ENCODE results near the gene CERKL.

Gene CERKL

GRCh38 chr2:181566334-181567032 is 90.4 kb downstream of the CERKL start:
- TF ChIP-seq ZNF8 (CRISPR knock-in tag; IDR thresholded peaks at IDR 0.05), result no peak
- TF ChIP-seq ZC3H10 (CRISPR knock-in tag; IDR thresholded peaks at IDR 0.05), result no peak
- no peak for TF ChIP-seq ZNF70 (CRISPR knock-in tag; IDR thresholded peaks at IDR 0.05)
- TF ChIP-seq ZFP3 (CRISPR knock-in tag; IDR thresholded peaks at IDR 0.05), result no peak
- TF ChIP-seq OSR1 (CRISPR knock-in tag; IDR thresholded peaks at IDR 0.05), result no peak
- TF ChIP-seq GLIS3 (CRISPR knock-in tag; IDR thresholded peaks at IDR 0.05), result no peak
- no peak for TF ChIP-seq TOX (CRISPR knock-in tag; IDR thresholded peaks at IDR 0.05; ENCODE audit: borderline replicate concordance)
- TF ChIP-seq SNAI2 (CRISPR knock-in tag; IDR thresholded peaks at IDR 0.05), result no peak
- no peak for TF ChIP-seq CREB5 (CRISPR knock-in tag; IDR thresholded peaks at IDR 0.05; ENCODE audit: low read depth)
- TF ChIP-seq TCF4 (CRISPR knock-in tag; IDR thresholded peaks at IDR 0.05; ENCODE audit: borderline replicate concordance), result no peak
- no peak for TF ChIP-seq PATZ1 (CRISPR knock-in tag; IDR thresholded peaks at IDR 0.05; ENCODE audit: borderline replicate concordance)
- no peak for TF ChIP-seq ZFP30 (CRISPR knock-in tag; IDR thresholded peaks at IDR 0.05)
- TF ChIP-seq ESRRG (CRISPR knock-in tag; IDR thresholded peaks at IDR 0.05), result no peak
- no peak for TF ChIP-seq RARB (CRISPR knock-in tag; IDR thresholded peaks at IDR 0.05)
- TF ChIP-seq POU6F1 (CRISPR knock-in tag; IDR thresholded peaks at IDR 0.05; ENCODE audit: borderline replicate concordance, low read depth), result no peak
- no peak for ATAC-seq

GRCh38 chr2:181563101-181563692 is 93.7 kb downstream of the CERKL start:
- TF ChIP-seq ZFP3 (CRISPR knock-in tag; IDR thresholded peaks at IDR 0.05) (no peak), ZNF565 (CRISPR knock-in tag; conservative IDR thresholded peaks at IDR 0.05; ENCODE audit: low read depth) (no peak), BACH2 (CRISPR knock-in tag; IDR thresholded peaks at IDR 0.05; ENCODE audit: borderline replicate concordance) (no peak), ARNTL (CRISPR knock-in tag; IDR thresholded peaks at IDR 0.05; ENCODE audit: borderline replicate concordance, low read depth) (no peak), ZNF8 (CRISPR knock-in tag; IDR thresholded peaks at IDR 0.05) (no peak), SNAI2 (CRISPR knock-in tag; IDR thresholded peaks at IDR 0.05) (no peak), POU6F1 (CRISPR knock-in tag; IDR thresholded peaks at IDR 0.05; ENCODE audit: borderline replicate concordance, low read depth) (no peak), ZNF70 (CRISPR knock-in tag; IDR thresholded peaks at IDR 0.05) (no peak), CSDC2 (CRISPR knock-in tag; IDR thresholded peaks at IDR 0.05) (no peak), TCF4 (CRISPR knock-in tag; IDR thresholded peaks at IDR 0.05; ENCODE audit: borderline replicate concordance) (no peak), TOX (CRISPR knock-in tag; IDR thresholded peaks at IDR 0.05; ENCODE audit: borderline replicate concordance) (no peak), ZC3H10 (CRISPR knock-in tag; IDR thresholded peaks at IDR 0.05) (no peak), RARB (CRISPR knock-in tag; IDR thresholded peaks at IDR 0.05) (no peak)
- no peak for ATAC-seq

GRCh38 chr2:181558371-181558770 is 98.5 kb downstream of the CERKL start:
- TF ChIP-seq ARNTL (CRISPR knock-in tag; IDR thresholded peaks at IDR 0.05; ENCODE audit: borderline replicate concordance, low read depth) (no peak), TOX (CRISPR knock-in tag; IDR thresholded peaks at IDR 0.05; ENCODE audit: borderline replicate concordance) (no peak), BACH2 (CRISPR knock-in tag; IDR thresholded peaks at IDR 0.05; ENCODE audit: borderline replicate concordance) (no peak), RARB (CRISPR knock-in tag; IDR thresholded peaks at IDR 0.05) (no peak), ZFP30 (CRISPR knock-in tag; IDR thresholded peaks at IDR 0.05) (no peak), PATZ1 (CRISPR knock-in tag; IDR thresholded peaks at IDR 0.05; ENCODE audit: borderline replicate concordance) (no peak), ZNF70 (CRISPR knock-in tag; IDR thresholded peaks at IDR 0.05) (no peak), SNAI2 (CRISPR knock-in tag; IDR thresholded peaks at IDR 0.05) (no peak), PPARA (CRISPR knock-in tag; IDR thresholded peaks at IDR 0.05; ENCODE audit: borderline replicate concordance) (no peak), POU6F1 (CRISPR knock-in tag; IDR thresholded peaks at IDR 0.05; ENCODE audit: borderline replicate concordance, low read depth) (no peak), CREB5 (CRISPR knock-in tag; IDR thresholded peaks at IDR 0.05; ENCODE audit: low read depth) (no peak), ISL1 (CRISPR knock-in tag; IDR thresholded peaks at IDR 0.05) (no peak), ZNF565 (CRISPR knock-in tag; conservative IDR thresholded peaks at IDR 0.05; ENCODE audit: low read depth) (no peak), TCF4 (CRISPR knock-in tag; IDR thresholded peaks at IDR 0.05; ENCODE audit: borderline replicate concordance) (no peak)
- ATAC-seq, result no peak

Measured in SK-N-SH treated with all-trans-retinoic acid at 6 μM for 48 hours (cell line).